ENCODE data around the gene GTF3A.

DNA sequence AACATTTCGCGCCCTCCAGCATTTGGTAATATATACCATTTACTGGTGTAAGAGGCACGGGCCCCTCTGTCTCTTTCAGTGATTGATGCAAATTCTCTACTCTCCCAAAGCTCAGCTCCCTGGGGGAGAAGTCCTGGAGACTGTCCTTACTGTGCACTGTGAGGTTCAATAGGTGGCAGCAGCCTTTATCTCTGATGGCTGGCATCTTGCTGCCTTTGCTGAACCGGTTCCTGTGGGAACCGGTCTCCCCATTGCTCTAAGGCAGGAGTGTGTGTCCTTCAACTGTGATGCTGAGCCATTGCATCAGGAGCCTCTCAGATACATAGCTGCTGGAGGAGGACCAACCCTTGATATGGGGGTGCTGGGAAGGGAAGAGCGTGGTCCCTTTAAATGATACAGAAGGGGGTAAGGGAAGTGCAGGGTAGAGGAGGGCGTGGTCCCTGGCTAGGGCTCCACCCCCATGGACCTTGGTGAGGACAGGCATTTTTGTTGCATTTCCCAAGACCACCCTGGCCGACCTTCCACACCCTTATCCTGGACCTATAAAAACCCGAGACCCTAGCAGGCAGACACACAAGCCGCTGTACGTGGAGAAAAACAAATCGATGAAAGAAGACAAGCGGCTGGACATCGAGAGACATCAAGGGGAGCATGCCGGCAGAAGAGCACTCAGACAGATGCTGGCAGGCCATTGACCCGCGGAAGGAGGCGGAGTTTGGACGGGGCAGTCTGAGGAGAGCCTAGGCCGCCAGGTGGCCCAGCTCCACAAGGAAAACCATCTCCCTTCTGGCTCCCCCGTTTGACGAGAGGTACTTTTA, 41.1 kb upstream of the GTF3A start:
- TF ChIP-seq, protein P1, sequence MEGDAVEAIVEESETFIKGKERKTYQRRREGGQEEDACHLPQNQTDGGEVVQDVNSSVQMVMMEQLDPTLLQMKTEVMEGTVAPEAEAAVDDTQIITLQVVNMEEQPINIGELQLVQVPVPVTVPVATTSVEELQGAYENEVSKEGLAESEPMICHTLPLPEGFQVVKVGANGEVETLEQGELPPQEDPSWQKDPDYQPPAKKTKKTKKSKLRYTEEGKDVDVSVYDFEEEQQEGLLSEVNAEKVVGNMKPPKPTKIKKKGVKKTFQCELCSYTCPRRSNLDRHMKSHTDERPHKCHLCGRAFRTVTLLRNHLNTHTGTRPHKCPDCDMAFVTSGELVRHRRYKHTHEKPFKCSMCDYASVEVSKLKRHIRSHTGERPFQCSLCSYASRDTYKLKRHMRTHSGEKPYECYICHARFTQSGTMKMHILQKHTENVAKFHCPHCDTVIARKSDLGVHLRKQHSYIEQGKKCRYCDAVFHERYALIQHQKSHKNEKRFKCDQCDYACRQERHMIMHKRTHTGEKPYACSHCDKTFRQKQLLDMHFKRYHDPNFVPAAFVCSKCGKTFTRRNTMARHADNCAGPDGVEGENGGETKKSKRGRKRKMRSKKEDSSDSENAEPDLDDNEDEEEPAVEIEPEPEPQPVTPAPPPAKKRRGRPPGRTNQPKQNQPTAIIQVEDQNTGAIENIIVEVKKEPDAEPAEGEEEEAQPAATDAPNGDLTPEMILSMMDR (IDR thresholded peaks at IDR 0.05) = peak in 3 of 7 experiments; percentile 9 to 41 (median 24)
- no peak for TF ChIP-seq POLR2A (IDR thresholded peaks at IDR 0.05)

All from body of pancreas (tissue), 4 donors.